22Rv1 (cell line): ENCODE results near the gene PYGO1.
"Not testable (repeated sequence)": the region's sequence is repeated elsewhere in the genome, so short reads cannot be mapped to it uniquely, and the experiment has no call there.

Experiments used
- H3K27ac ChIP-seq: fragments of 450-650 bp; 2 replicates; pipeline ENCODE4 v1.5.1; 2017
- ZFX ChIP-seq: fragments of 450-650 bp; IDR thresholded peaks from 2 replicates; pipeline ENCODE4 v1.6.1; 2017; ENCODE audit warnings: antibody characterized with exemption, borderline replicate concordance
- TF ChIP-seq, protein P1 (sequence below): fragments of 450-650 bp; IDR thresholded peaks from 2 replicates; pipeline ENCODE4 v1.5.1; 2017; ENCODE audit warnings: mild to moderate bottlenecking

The PYGO1 gene

DNA sequence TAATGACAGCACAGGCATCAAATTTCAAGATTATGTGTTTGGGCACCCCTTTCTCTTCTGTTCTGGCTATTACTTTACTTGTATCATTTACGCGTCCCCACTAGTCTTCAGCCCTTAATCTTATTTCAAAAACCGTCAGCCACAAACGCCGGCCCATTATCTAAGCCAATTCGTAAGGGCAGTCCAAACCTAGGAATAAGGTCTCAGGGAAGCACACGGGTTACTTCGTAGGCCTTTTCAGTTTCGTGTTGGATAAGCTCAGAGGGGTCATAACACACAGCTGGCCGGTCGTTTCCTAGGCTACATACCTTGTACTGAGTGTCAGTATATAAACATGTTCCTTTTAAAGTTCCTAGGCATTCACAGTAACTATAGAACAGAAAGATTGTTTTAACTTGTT is 75.0 kb downstream of the PYGO1 start:
- no peak overlapping the region for H3K27ac ChIP-seq
- no peak for TF ChIP-seq ZFX

DNA sequence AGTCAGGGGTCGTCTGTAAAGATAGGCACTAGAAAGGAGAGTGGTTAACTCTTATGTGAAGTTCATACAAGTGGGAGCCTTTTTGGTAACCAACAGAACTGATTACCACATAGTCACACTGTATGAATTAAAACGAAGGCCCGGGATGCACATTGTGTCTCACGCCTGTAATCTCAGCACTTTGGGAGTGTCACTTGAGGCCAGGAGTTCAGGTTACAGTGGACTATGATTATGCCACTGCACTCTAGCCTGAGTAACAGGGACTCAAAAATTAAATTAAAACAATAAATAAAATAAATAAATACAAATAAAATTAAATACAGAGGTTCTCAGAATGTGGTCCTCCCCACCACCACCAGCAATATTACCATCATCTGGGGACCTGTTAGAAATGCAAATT is 80.6 kb downstream of the PYGO1 start:
- H3K27ac ChIP-seq: no peak overlapping the region
- no peak for TF ChIP-seq ZFX
- TF ChIP-seq, protein P1, sequence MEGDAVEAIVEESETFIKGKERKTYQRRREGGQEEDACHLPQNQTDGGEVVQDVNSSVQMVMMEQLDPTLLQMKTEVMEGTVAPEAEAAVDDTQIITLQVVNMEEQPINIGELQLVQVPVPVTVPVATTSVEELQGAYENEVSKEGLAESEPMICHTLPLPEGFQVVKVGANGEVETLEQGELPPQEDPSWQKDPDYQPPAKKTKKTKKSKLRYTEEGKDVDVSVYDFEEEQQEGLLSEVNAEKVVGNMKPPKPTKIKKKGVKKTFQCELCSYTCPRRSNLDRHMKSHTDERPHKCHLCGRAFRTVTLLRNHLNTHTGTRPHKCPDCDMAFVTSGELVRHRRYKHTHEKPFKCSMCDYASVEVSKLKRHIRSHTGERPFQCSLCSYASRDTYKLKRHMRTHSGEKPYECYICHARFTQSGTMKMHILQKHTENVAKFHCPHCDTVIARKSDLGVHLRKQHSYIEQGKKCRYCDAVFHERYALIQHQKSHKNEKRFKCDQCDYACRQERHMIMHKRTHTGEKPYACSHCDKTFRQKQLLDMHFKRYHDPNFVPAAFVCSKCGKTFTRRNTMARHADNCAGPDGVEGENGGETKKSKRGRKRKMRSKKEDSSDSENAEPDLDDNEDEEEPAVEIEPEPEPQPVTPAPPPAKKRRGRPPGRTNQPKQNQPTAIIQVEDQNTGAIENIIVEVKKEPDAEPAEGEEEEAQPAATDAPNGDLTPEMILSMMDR: no peak

DNA sequence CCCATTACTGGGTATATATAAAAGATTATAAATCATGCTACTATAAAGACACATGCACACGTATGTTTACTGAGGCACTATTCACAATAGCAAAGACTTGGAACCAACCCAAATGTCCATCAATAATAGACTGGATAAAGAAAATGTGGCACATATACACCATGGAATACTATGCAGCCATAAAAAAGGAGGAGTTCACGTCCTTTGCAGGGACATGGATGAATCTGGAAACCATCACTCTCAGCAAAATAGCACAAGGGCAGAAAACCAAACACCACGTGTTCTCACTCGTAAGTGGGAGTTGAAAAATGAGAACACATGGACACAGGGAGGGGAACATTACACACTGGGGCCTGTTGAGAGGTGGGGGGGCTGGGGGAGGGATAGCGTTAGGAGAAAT is 82.7 kb downstream of the PYGO1 start:
- H3K27ac ChIP-seq: not testable (repeated sequence)

DNA sequence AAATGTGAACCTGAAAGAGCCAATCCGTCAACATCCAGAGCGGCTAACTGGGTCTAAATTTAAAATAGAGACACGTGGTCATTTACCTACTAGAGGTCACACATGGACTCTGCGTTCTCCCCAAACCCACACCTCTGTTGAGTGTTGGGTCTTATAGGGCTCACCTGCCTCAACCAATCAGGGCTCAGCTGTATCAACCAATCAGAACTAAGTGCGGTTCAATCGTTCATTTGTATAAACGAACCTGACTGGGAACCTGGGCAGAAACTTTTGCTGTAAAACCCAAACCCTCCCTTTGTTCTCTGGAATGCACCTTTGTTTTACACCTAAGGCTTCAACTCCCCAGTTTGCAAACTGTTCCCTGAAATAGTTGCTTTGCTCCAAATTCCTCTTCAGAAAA is 89.0 kb downstream of the PYGO1 start:
- peak overlapping the region; percentile 89 for H3K27ac ChIP-seq
- TF ChIP-seq, protein P1: no peak
- no peak for TF ChIP-seq ZFX

DNA sequence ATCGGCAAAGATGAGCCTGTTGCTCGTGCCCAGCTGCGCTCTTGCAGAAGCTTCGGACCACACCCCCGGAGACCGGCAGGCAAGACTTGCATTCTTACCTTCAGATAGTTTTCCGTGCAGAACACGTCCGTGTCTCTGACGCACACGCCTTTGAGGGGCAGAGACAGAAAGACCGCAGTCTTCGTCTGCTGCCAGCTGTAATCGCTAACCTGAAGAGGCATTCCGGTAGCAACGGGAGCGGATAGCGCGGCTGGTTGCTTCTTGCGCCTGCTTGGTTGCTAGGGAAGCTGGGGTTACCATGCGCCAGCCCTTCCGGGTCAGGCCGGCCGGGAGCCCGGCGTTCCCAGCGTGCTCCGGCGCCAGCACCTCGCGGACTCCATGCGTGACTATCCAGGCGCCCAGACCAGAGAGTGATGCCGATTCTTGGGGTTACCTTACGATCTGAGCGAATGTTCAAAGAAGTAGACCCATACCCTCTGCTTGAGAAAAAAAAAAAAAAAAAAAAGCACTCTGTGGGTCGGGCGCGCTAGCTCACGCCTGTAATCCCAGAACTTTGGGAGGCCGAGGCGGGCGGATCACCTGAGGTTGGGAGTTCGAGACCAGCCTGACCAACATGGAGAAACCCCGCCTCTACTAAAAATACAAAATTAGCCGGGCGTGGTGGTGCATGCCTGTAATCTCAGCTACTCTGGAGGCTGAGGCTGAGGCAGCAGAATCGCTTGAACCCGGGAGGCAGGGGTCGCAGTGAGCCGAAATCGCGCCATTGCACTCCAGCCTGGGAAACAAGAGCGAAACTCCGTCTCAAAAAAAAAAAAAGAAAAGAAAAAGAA is 89.8 kb downstream of the PYGO1 start:
- peak overlapping the region; percentile 89 for H3K27ac ChIP-seq

DNA sequence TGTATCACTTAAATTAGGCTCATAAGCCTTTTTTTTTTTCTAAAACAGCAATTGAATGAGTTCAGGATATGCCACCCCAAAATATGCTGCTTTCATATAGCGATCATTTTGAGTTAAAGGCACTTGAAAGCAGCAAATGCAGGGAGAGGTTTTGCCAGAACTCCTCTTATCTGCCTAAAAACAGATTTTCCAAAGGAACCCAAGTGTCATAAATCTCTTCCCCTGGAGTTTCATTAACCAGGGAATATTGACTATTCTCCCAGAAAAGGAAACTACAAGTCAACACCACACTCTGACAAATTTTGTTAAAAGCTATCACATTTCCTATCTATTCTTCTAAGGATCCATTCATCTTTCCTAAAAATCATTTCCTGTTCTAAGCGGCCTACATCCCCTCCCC is 91.4 kb downstream of the PYGO1 start:
- TF ChIP-seq, protein P1: no peak
- no peak for TF ChIP-seq ZFX
- no peak overlapping the region for H3K27ac ChIP-seq

DNA sequence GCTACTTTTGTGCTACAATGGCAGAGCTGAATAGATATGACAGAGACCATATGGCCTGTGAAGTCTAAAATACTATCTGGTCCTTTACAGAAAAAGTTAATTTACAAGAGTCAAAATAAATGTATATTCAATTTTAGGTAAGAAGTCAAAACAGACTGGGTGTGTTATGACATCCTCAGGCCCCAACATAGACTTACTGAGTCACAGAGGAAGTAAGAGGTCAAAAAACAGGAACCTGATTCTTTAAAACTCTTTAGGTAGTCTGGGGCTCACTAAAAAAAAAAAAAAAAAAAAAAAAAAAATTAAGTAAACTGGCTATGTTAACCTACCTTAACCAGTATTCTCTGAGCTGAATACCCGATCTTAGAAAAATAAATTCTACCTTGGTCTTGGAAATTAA is 93.2 kb downstream of the PYGO1 start:
- no peak for TF ChIP-seq ZFX
- TF ChIP-seq, protein P1: no peak
- H3K27ac ChIP-seq: no peak overlapping the region

DNA sequence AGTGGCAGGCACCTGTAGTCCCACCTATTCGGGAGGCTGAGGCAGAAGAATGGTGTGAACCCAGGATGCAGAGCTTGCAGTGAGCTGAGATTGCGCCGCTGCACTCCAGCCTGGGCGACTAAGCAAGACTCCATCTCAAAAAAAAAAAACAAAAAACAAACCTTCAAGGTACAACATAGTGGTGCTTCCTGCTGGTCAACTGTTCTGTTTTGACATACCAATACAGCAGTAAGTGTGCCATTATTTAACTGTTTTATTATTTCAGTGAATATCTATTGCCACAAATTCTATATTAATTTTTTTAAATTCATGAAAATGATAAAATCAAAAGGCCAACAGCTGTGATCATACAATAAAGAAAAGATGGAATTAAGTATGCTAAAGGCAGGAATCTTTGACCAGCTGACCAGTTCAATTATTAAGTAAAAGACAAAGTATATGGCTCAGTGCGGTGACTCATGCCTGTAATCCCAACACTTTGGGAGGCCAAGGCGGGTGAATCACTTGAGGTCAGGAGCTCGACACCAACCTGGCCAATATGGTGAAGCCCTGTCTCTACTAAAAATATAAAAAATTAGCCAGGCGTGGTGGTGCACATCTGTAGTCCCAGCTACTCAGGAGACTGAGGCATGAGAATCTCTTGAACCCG is 99.1 kb downstream of the PYGO1 start:
- not testable (repeated sequence) for H3K27ac ChIP-seq
